ENCODE data around the gene NBPF3. TPM values are rescaled to one million over a fixed set of nuclear protein-coding genes. Genes with fewer than 3 reads are reported as not detected.
"Not testable (repeated sequence)": the region's sequence is repeated elsewhere in the genome, so short reads cannot be mapped to it uniquely, and the experiment has no call there.

NBPF3 gene
- total RNA-seq, 2 donors from 2014 or later, result 15.5 to 22.1 TPM

- Histone ChIP-seq H3K4me3 (ENCODE audit: low read length) (no peak overlapping the region), H3K36me3 (ENCODE audit: control insufficient read depth, insufficient read depth, low read length) (no peaks in the 10 kb centered on the region), H3K27ac (ENCODE audit: low read depth, low read length) (no peak overlapping the region), H3K4me1 (ENCODE audit: control insufficient read depth, insufficient read depth, low read length) (no peaks in the 10 kb centered on the region), H3K9me3 (ENCODE audit: control insufficient read depth, low read length) (no peaks in the 10 kb centered on the region), H3K27me3 (ENCODE audit: control insufficient read depth, insufficient read depth, low read length, poor library complexity, severe bottlenecking) (no peaks in the 10 kb centered on the region), H3K9ac (ENCODE audit: extremely low read depth, low read length, poor library complexity, severe bottlenecking) (no peak overlapping the region)
- no peaks in the 10 kb centered on the region for H3K36me3 Mint-ChIP-seq (ENCODE audit: low read depth)
- no peak overlapping the region for H3K4me3 Mint-ChIP-seq
- H3K9me3 Mint-ChIP-seq, result no peaks in the 10 kb centered on the region
- no peak for TF ChIP-seq CTCF (conservative IDR thresholded peaks at IDR 0.05)
- H3K4me1 Mint-ChIP-seq, result no peaks in the 10 kb centered on the region
- DNase-seq, result no peak
- H3K27me3 Mint-ChIP-seq (ENCODE audit: insufficient read depth), result peaks cover 5% of the 10 kb centered on the region
- no peak overlapping the region for H3K27ac Mint-ChIP-seq
- 74% methylated on average over 2 of the region's 2 CpGs; no CpG with 5 or more reads in 1 of the 2 experiments for WGBS, 2 experiments (ENCODE audit: insufficient coverage in 1 of 2, insufficient read length in 1 of 2)
Observed at GRCh38 chr1:21406659-21407058, 33.3 kb upstream of the NBPF3 start.

GRCh38 chr1:21409897-21410296 lies 30.0 kb upstream of the NBPF3 start:
- H3K4me3 Mint-ChIP-seq; H3K27me3 ChIP-seq (ENCODE audit: control insufficient read depth, insufficient read depth, low read length, poor library complexity, severe bottlenecking); H3K27ac ChIP-seq (ENCODE audit: low read depth, low read length); H3K36me3 ChIP-seq (ENCODE audit: control insufficient read depth, insufficient read depth, low read length); H3K4me1 Mint-ChIP-seq; H3K4me3 ChIP-seq (ENCODE audit: low read length); H3K9ac ChIP-seq (ENCODE audit: extremely low read depth, low read length, poor library complexity, severe bottlenecking); H3K36me3 Mint-ChIP-seq (ENCODE audit: low read depth); H3K9me3 Mint-ChIP-seq; H3K4me1 ChIP-seq (ENCODE audit: control insufficient read depth, insufficient read depth, low read length); DNase-seq; H3K27ac Mint-ChIP-seq; H3K9me3 ChIP-seq (ENCODE audit: control insufficient read depth, low read length): not testable (repeated sequence)
- WGBS, 2 experiments (ENCODE audit: insufficient coverage in 1 of 2, insufficient read length in 1 of 2), result 78 to 86% methylated on average over 2 to 3 of the region's 3 CpGs
- peaks cover 13% of the 10 kb centered on the region for H3K27me3 Mint-ChIP-seq (ENCODE audit: insufficient read depth)

GRCh38 chr1:21414015-21414414 lies 25.9 kb upstream of the NBPF3 start:
- Histone ChIP-seq H3K9me3 (ENCODE audit: control insufficient read depth, low read length) (no peaks in the 10 kb centered on the region), H3K27me3 (ENCODE audit: control insufficient read depth, insufficient read depth, low read length, poor library complexity, severe bottlenecking) (peaks cover 5% of the 10 kb centered on the region), H3K4me1 (ENCODE audit: control insufficient read depth, insufficient read depth, low read length) (no peaks in the 10 kb centered on the region), H3K9ac (ENCODE audit: extremely low read depth, low read length, poor library complexity, severe bottlenecking) (no peak overlapping the region), H3K4me3 (ENCODE audit: low read length) (no peak overlapping the region), H3K36me3 (ENCODE audit: control insufficient read depth, insufficient read depth, low read length) (no peaks in the 10 kb centered on the region), H3K27ac (ENCODE audit: low read depth, low read length) (no peak overlapping the region)
- WGBS, 2 experiments (ENCODE audit: insufficient coverage in 1 of 2, insufficient read length in 1 of 2), result 95 to 100% methylated on average over 1 to 5 of the region's 5 CpGs
- Mint-ChIP-seq H3K36me3 (ENCODE audit: low read depth) (no peaks in the 10 kb centered on the region), H3K4me1 (no peaks in the 10 kb centered on the region), H3K27me3 (ENCODE audit: insufficient read depth) (peaks cover 25% of the 10 kb centered on the region), H3K27ac (no peak overlapping the region), H3K4me3 (no peak overlapping the region), H3K9me3 (no peaks in the 10 kb centered on the region)
- DNase-seq, result no peak
- no peak for TF ChIP-seq CTCF (conservative IDR thresholded peaks at IDR 0.05)

GRCh38 chr1:21420378-21420777 lies 19.6 kb upstream of the NBPF3 start:
- H3K27me3 Mint-ChIP-seq (ENCODE audit: insufficient read depth), result peaks cover 22% of the 10 kb centered on the region
- not testable (repeated sequence) for H3K9me3 Mint-ChIP-seq; H3K9me3 ChIP-seq (ENCODE audit: control insufficient read depth, low read length); H3K36me3 Mint-ChIP-seq (ENCODE audit: low read depth); H3K27me3 ChIP-seq (ENCODE audit: control insufficient read depth, insufficient read depth, low read length, poor library complexity, severe bottlenecking); H3K4me1 Mint-ChIP-seq; H3K27ac ChIP-seq (ENCODE audit: low read depth, low read length); H3K4me3 Mint-ChIP-seq; H3K27ac Mint-ChIP-seq; H3K36me3 ChIP-seq (ENCODE audit: control insufficient read depth, insufficient read depth, low read length); H3K4me1 ChIP-seq (ENCODE audit: control insufficient read depth, insufficient read depth, low read length); DNase-seq; H3K9ac ChIP-seq (ENCODE audit: extremely low read depth, low read length, poor library complexity, severe bottlenecking); H3K4me3 ChIP-seq (ENCODE audit: low read length)
- WGBS, 2 experiments (ENCODE audit: insufficient coverage in 1 of 2, insufficient read length in 1 of 2), result 94 to 97% methylated on average over 4 to 6 of the region's 6 CpGs

GRCh38 chr1:21421307-21421706 lies 18.6 kb upstream of the NBPF3 start:
- H3K36me3 ChIP-seq (ENCODE audit: control insufficient read depth, insufficient read depth, low read length); H3K4me3 Mint-ChIP-seq; H3K4me3 ChIP-seq (ENCODE audit: low read length); H3K36me3 Mint-ChIP-seq (ENCODE audit: low read depth); H3K9me3 Mint-ChIP-seq; H3K9me3 ChIP-seq (ENCODE audit: control insufficient read depth, low read length); H3K9ac ChIP-seq (ENCODE audit: extremely low read depth, low read length, poor library complexity, severe bottlenecking); H3K27ac ChIP-seq (ENCODE audit: low read depth, low read length); H3K27me3 ChIP-seq (ENCODE audit: control insufficient read depth, insufficient read depth, low read length, poor library complexity, severe bottlenecking); H3K4me1 ChIP-seq (ENCODE audit: control insufficient read depth, insufficient read depth, low read length); H3K4me1 Mint-ChIP-seq; H3K27ac Mint-ChIP-seq; DNase-seq: not testable (repeated sequence)
- peaks cover 24% of the 10 kb centered on the region for H3K27me3 Mint-ChIP-seq (ENCODE audit: insufficient read depth)
- WGBS, 2 experiments (ENCODE audit: insufficient coverage in 1 of 2, insufficient read length in 1 of 2), result 88 to 90% methylated on average over 8 of the region's 8 CpGs

- not testable (repeated sequence) for H3K9me3 ChIP-seq (ENCODE audit: control insufficient read depth, low read length); H3K9ac ChIP-seq (ENCODE audit: extremely low read depth, low read length, poor library complexity, severe bottlenecking); H3K4me1 Mint-ChIP-seq; H3K36me3 Mint-ChIP-seq (ENCODE audit: low read depth); H3K9me3 Mint-ChIP-seq; H3K27ac ChIP-seq (ENCODE audit: low read depth, low read length); H3K36me3 ChIP-seq (ENCODE audit: control insufficient read depth, insufficient read depth, low read length); H3K4me3 ChIP-seq (ENCODE audit: low read length); H3K27ac Mint-ChIP-seq; H3K4me1 ChIP-seq (ENCODE audit: control insufficient read depth, insufficient read depth, low read length)
- Mint-ChIP-seq H3K4me3 (peak overlapping the region; percentile 61), H3K27me3 (ENCODE audit: insufficient read depth) (peaks cover 44% of the 10 kb centered on the region)
- 6% methylated on average over 39 of the region's 74 CpGs; no CpG with 5 or more reads in 1 of the 2 experiments for WGBS, 2 experiments (ENCODE audit: insufficient coverage in 1 of 2, insufficient read length in 1 of 2)
- peak; percentile 70 for DNase-seq
- peaks cover 23% of the 10 kb centered on the region for H3K27me3 ChIP-seq (ENCODE audit: control insufficient read depth, insufficient read depth, low read length, poor library complexity, severe bottlenecking)
Observed at GRCh38 chr1:21427798-21428480, 12.0 kb upstream of the NBPF3 start.
